K562 (cell line): ENCODE data around the gene GRM2. TPM values are rescaled to one million over a fixed set of nuclear protein-coding genes. Genes with fewer than 3 reads are reported as not detected.

Experiments used
- KDM1A ChIP-seq, 2 experiments: fragments of 450-650 bp; IDR thresholded peaks; 2 replicates each; pipeline ENCODE4 v1.6.1; 2016; ENCODE audit warnings: mild to moderate bottlenecking in 2 of 2
- RCOR1 ChIP-seq, 2 experiments: IDR thresholded peaks; 2 replicates each; pipeline ENCODE4 v1.6.1; 2012; ENCODE audit warnings: low read depth in 2 of 2, low read length in 2 of 2, borderline replicate concordance in 1 of 2, improper control_type of control experiment in 1 of 2
- SNIP1 ChIP-seq: fragments of 450-650 bp; IDR thresholded peaks from 2 replicates; pipeline ENCODE4 v1.7.1; 2017; ENCODE audit warnings: low read depth, mild to moderate bottlenecking
- ZBTB40 ChIP-seq, 2 experiments: fragments of 450-650 bp in 1 of 2; sonication (generic) in 1 of 2; formaldehyde crosslinking in 1 of 2; IDR thresholded peaks; 2 replicates each; pipeline versions ENCODE4 v1.7.1 to v1.9.0; 2016 to 2022; ENCODE audit warnings: inconsistent platforms in 1 of 2, mild to moderate bottlenecking in 1 of 2, missing genetic modification reagents in 1 of 2
- ZC3H4 ChIP-seq: sonication (generic); formaldehyde crosslinking; IDR thresholded peaks from 2 replicates; pipeline ENCODE4 v1.9.0; 2021; ENCODE audit warnings: missing genetic modification reagents, borderline replicate concordance
- ZNF12 ChIP-seq: sonication (generic); formaldehyde crosslinking; IDR thresholded peaks from 2 replicates; pipeline ENCODE4 v1.4.0; 2020; ENCODE audit warnings: mild to moderate bottlenecking, missing genetic modification reagents
- ZNF407 ChIP-seq: fragments of 450-650 bp; IDR thresholded peaks from 2 replicates; pipeline ENCODE4 v1.6.1; 2016; ENCODE audit warnings: low read depth
- polyA plus RNA-seq, 8 experiments: library from polyadenylated mRNA; depleted of rRNA in 4 of 8; stranded (reverse) in 5 of 8; unstranded in 3 of 8; fragments of >200 nt; fragmentation: Nextera tagmentation in 2 of 8; fragmentation: Illumina TruSeq in 1 of 8; extraction: Ambion mirVana in 2 of 8; extraction: Trizol in 1 of 8; gene quantifications; 2 replicates each; pipeline versions ENCODE4 v1.2.1 to v1.2.3, GENCODE V29; 2011 to 2014; ENCODE audit warnings: inconsistent platforms in 1 of 8, missing spikeins in 1 of 8
- total RNA-seq, 7 experiments: library from RNA; depleted of rRNA in 6 of 7; stranded (reverse); fragments of >200 nt in 6 of 7; fragmentation: Illumina TruSeq in 2 of 7; extraction: Trizol in 2 of 7; gene quantifications; 2 replicates each; pipeline versions ENCODE4 v1.2.1 to v1.2.3, GENCODE V29; 2011 to 2021; ENCODE audit warnings: low replicate concordance in 1 of 7

GRM2 gene
- total and polyA plus RNA-seq, 9 of the 15 experiments (the other 6 are each of a cell fraction or from before 2014, with no cell fraction given) = not detected

- TF ChIP-seq ZC3H4 (no peak), ZNF12 (CRISPR knock-in tag) (no peak), ZNF407 (no peak), SNIP1 (no peak), KDM1A (IDR thresholded peaks at IDR 0.05) (peak; percentile 16 to 25; a peak in 1 of 4 replicates), ZBTB40 (IDR thresholded peaks at IDR 0.05) (no peak), ZBTB40 (CRISPR knock-in tag; IDR thresholded peaks at IDR 0.05) (no peak), RCOR1 (IDR thresholded peaks at IDR 0.05; ENCODE audit: borderline replicate concordance in 1 of 2, low read depth in 2 of 2, low read length in 2 of 2) (peak in 1 of 2 experiments; percentile 71; a peak in 2 of 4 replicates)
These were observed 9.9 kb upstream of the GRM2 start (continued) for GRCh38 chr3:51696954-51697353.
